Measurements from ENCODE around the gene KCTD2. TPM values are rescaled to one million over a fixed set of nuclear protein-coding genes. Genes with fewer than 3 reads are reported as not detected.
A peak's percentile ranks its signal among the peaks of the same experiment; 100 is the strongest.

Gene KCTD2
- total and polyA plus RNA-seq, 9 of the 15 experiments (the other 6 are each of a cell fraction or from before 2014, with no cell fraction given): 1.7 to 32.9 (median 15.8) TPM

DNA sequence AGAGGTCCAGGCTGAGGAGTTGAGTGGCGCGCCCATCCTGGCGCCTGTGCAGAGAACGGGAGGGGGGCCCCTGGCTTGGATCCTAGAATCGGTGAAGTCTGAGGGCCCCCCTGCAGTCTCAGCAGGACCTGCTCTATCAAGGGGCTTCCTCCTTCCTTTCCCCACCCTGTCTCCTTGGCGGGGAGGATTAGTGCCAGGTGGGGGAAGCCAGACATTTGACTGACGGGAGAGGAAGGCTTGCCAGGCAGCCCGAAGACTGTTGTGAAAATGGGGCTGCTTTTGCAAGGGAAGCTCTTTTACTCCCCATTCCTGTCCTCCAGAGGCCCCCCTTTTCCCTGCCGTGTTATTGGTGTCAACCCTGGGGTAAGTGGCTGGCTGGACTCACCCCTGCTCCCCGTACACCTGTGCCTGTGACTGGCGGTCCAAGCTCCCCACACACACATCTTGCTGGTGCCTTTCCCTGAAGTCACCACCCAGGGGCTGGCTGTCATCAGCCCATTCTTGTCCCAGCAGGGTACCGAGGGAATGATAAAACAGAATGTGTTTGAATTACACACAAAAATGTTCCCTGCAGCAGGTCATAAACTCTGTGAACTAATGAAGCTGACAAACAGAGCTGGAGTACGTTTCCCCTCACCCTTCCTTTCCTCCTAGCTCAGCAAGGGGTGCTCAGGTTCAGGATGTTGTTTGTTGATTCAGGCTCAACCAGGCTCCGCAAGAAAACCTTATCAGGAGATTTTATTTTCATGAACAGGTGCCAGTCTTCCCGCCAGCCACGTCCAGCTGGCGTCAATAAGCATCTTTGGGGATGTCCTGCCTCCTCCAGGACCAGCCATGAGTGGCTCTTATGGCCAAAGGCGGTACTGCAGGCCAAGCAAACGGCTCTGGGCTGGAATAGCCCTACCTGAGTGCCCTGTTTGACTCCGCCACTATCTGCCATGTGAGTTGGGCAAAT is 58.4 kb downstream of the KCTD2 start (continued):
- TF ChIP-seq, protein P1, sequence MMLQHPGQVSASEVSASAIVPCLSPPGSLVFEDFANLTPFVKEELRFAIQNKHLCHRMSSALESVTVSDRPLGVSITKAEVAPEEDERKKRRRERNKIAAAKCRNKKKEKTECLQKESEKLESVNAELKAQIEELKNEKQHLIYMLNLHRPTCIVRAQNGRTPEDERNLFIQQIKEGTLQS (IDR thresholded peaks at IDR 0.05): no peak
- TF ChIP-seq, protein P1 (CRISPR knock-in tag; conservative IDR thresholded peaks at IDR 0.05): no peak
- TF ChIP-seq, protein P2, sequence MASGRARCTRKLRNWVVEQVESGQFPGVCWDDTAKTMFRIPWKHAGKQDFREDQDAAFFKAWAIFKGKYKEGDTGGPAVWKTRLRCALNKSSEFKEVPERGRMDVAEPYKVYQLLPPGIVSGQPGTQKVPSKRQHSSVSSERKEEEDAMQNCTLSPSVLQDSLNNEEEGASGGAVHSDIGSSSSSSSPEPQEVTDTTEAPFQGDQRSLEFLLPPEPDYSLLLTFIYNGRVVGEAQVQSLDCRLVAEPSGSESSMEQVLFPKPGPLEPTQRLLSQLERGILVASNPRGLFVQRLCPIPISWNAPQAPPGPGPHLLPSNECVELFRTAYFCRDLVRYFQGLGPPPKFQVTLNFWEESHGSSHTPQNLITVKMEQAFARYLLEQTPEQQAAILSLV (tag; IDR thresholded peaks at IDR 0.05): no peak
- no peak for TF ChIP-seq ILK (tag; IDR thresholded peaks at IDR 0.05; ENCODE audit: borderline replicate concordance, low read depth)
- TF ChIP-seq, protein P3, sequence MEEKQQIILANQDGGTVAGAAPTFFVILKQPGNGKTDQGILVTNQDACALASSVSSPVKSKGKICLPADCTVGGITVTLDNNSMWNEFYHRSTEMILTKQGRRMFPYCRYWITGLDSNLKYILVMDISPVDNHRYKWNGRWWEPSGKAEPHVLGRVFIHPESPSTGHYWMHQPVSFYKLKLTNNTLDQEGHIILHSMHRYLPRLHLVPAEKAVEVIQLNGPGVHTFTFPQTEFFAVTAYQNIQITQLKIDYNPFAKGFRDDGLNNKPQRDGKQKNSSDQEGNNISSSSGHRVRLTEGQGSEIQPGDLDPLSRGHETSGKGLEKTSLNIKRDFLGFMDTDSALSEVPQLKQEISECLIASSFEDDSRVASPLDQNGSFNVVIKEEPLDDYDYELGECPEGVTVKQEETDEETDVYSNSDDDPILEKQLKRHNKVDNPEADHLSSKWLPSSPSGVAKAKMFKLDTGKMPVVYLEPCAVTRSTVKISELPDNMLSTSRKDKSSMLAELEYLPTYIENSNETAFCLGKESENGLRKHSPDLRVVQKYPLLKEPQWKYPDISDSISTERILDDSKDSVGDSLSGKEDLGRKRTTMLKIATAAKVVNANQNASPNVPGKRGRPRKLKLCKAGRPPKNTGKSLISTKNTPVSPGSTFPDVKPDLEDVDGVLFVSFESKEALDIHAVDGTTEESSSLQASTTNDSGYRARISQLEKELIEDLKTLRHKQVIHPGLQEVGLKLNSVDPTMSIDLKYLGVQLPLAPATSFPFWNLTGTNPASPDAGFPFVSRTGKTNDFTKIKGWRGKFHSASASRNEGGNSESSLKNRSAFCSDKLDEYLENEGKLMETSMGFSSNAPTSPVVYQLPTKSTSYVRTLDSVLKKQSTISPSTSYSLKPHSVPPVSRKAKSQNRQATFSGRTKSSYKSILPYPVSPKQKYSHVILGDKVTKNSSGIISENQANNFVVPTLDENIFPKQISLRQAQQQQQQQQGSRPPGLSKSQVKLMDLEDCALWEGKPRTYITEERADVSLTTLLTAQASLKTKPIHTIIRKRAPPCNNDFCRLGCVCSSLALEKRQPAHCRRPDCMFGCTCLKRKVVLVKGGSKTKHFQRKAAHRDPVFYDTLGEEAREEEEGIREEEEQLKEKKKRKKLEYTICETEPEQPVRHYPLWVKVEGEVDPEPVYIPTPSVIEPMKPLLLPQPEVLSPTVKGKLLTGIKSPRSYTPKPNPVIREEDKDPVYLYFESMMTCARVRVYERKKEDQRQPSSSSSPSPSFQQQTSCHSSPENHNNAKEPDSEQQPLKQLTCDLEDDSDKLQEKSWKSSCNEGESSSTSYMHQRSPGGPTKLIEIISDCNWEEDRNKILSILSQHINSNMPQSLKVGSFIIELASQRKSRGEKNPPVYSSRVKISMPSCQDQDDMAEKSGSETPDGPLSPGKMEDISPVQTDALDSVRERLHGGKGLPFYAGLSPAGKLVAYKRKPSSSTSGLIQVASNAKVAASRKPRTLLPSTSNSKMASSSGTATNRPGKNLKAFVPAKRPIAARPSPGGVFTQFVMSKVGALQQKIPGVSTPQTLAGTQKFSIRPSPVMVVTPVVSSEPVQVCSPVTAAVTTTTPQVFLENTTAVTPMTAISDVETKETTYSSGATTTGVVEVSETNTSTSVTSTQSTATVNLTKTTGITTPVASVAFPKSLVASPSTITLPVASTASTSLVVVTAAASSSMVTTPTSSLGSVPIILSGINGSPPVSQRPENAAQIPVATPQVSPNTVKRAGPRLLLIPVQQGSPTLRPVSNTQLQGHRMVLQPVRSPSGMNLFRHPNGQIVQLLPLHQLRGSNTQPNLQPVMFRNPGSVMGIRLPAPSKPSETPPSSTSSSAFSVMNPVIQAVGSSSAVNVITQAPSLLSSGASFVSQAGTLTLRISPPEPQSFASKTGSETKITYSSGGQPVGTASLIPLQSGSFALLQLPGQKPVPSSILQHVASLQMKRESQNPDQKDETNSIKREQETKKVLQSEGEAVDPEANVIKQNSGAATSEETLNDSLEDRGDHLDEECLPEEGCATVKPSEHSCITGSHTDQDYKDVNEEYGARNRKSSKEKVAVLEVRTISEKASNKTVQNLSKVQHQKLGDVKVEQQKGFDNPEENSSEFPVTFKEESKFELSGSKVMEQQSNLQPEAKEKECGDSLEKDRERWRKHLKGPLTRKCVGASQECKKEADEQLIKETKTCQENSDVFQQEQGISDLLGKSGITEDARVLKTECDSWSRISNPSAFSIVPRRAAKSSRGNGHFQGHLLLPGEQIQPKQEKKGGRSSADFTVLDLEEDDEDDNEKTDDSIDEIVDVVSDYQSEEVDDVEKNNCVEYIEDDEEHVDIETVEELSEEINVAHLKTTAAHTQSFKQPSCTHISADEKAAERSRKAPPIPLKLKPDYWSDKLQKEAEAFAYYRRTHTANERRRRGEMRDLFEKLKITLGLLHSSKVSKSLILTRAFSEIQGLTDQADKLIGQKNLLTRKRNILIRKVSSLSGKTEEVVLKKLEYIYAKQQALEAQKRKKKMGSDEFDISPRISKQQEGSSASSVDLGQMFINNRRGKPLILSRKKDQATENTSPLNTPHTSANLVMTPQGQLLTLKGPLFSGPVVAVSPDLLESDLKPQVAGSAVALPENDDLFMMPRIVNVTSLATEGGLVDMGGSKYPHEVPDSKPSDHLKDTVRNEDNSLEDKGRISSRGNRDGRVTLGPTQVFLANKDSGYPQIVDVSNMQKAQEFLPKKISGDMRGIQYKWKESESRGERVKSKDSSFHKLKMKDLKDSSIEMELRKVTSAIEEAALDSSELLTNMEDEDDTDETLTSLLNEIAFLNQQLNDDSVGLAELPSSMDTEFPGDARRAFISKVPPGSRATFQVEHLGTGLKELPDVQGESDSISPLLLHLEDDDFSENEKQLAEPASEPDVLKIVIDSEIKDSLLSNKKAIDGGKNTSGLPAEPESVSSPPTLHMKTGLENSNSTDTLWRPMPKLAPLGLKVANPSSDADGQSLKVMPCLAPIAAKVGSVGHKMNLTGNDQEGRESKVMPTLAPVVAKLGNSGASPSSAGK (IDR thresholded peaks at IDR 0.05): no peak
- TF ChIP-seq SMC3 (conservative IDR thresholded peaks at IDR 0.05; ENCODE audit: insufficient read depth, low read depth, low read length): 0 out of 2 replicates have a peak, but pooled peaks have one; percentile 22
- TF ChIP-seq EHMT2 (IDR thresholded peaks at IDR 0.05): no peak
- no peak for TF ChIP-seq KLF1 (tag; IDR thresholded peaks at IDR 0.05)
- no peak for TF ChIP-seq DMBX1 (CRISPR knock-in tag; IDR thresholded peaks at IDR 0.05; ENCODE audit: borderline replicate concordance)
- no peak for TF ChIP-seq ZNF57 (CRISPR knock-in tag; IDR thresholded peaks at IDR 0.05)
- no peak for TF ChIP-seq ZNF12 (CRISPR knock-in tag; IDR thresholded peaks at IDR 0.05)
- no peak for TF ChIP-seq NFXL1 (CRISPR knock-in tag; IDR thresholded peaks at IDR 0.05)
- TF ChIP-seq PHF20 (IDR thresholded peaks at IDR 0.05; ENCODE audit: partially characterized antibody): no peak
- TF ChIP-seq ZNF589 (CRISPR knock-in tag; IDR thresholded peaks at IDR 0.05; ENCODE audit: low read depth): no peak
